IMR-90 (cell line): Measurements from ENCODE around the gene BCL2L13. TPM values are rescaled to one million over a fixed set of nuclear protein-coding genes. Genes with fewer than 3 reads are reported as not detected.

ENCODE experiments used
- ATAC-seq: fragments of 200-7000 bp; cut with Tn5 transposase; 2 replicates; pipeline ENCODE4 v1.9.1; 2020; ENCODE audit warnings: low read depth, mild to moderate bottlenecking, moderate library complexity
- BruUV-seq: library from RNA; stranded (reverse); fragments of 400-500 nt; replicated peaks from 2 replicates; lab custom pipeline; 2021; lab: Mats Ljungman, UMichigan
- CTCF ChIA-PET: fragments of 300-600 bp; formaldehyde crosslinking; extraction: SDS; loops from one replicate; lab custom pipeline; 2021; ENCODE audit warnings: antibody characterized with exemption; lab: Yijun Ruan, JAX
- POLR2A ChIA-PET: fragments of 300-600 bp; sonication (Branson Sonifier 250); formaldehyde crosslinking; loops from one replicate; lab custom pipeline; 2022; ENCODE audit warnings: antibody characterized with exemption; ENCODE audit not compliant: unreplicated experiment; lab: Charles Lee
- DNase-seq: peaks from one replicate; pipeline ENCODE4 v3.0.0; 2013
- H2AFZ ChIP-seq: replicated peaks from 2 replicates; pipeline ENCODE3; 2013; ENCODE audit warnings: low read length, mild to moderate bottlenecking; ENCODE audit not compliant: poor library complexity
- H2AK5ac ChIP-seq: 2 replicates; pipeline ENCODE4 v1.6.1; 2013; ENCODE audit warnings: low read depth, low read length, inconsistent platforms
- H2AK9ac ChIP-seq: replicated peaks from 2 replicates; pipeline ENCODE3; 2013; ENCODE audit warnings: mild to moderate bottlenecking, low read depth, low read length, moderate library complexity; ENCODE audit not compliant: poor library complexity
- H2BK120ac ChIP-seq: 2 replicates; pipeline ENCODE4 v1.6.1; 2013; ENCODE audit warnings: low read depth, low read length, inconsistent platforms
- H2BK15ac ChIP-seq: 3 replicates; pipeline ENCODE4 v1.6.1; 2013; ENCODE audit warnings: low read depth, low read length, inconsistent platforms
- H2BK20ac ChIP-seq: 2 replicates; pipeline ENCODE4 v1.6.1; 2013; ENCODE audit warnings: low read depth, mild to moderate bottlenecking, inconsistent platforms, low read length, moderate library complexity
- H2BK5ac ChIP-seq: 2 replicates; pipeline ENCODE4 v1.6.1; 2013; ENCODE audit warnings: mild to moderate bottlenecking, low read depth, low read length, inconsistent platforms; ENCODE audit not compliant: poor library complexity, severe bottlenecking
- H3K14ac ChIP-seq: replicated peaks from 2 replicates; pipeline ENCODE4 v1.6.1; 2013; ENCODE audit warnings: low read depth, low read length, inconsistent platforms
- H3K18ac ChIP-seq: 2 replicates; pipeline ENCODE4 v1.6.1; 2013; ENCODE audit warnings: low read depth, low read length, control low read depth
- H3K23ac ChIP-seq: 2 replicates; pipeline ENCODE4 v1.6.1; 2013; ENCODE audit warnings: low read depth, low read length, inconsistent platforms
- H3K27ac ChIP-seq: 2 replicates; pipeline ENCODE4 v1.5.1; 2013; ENCODE audit warnings: mild to moderate bottlenecking, control low read depth, low read length; ENCODE audit not compliant: insufficient read depth
- H3K27me3 ChIP-seq: 2 replicates; pipeline ENCODE4 v1.6.1; 2013; ENCODE audit warnings: low read length; ENCODE audit not compliant: control insufficient read depth, insufficient read depth
- H3K36me3 ChIP-seq: 2 replicates; pipeline ENCODE4 v1.6.1; 2013; ENCODE audit warnings: low read length, mixed read lengths; ENCODE audit not compliant: control insufficient read depth, insufficient read depth
- H3K4ac ChIP-seq: 2 replicates; pipeline ENCODE4 v1.6.1; 2013; ENCODE audit warnings: low read depth, low read length, inconsistent platforms
- H3K4me1 ChIP-seq: 2 replicates; pipeline ENCODE4 v1.6.1; 2013; ENCODE audit warnings: low read length, mixed read lengths; ENCODE audit not compliant: control insufficient read depth, insufficient read depth
- H3K4me2 ChIP-seq: 2 replicates; pipeline ENCODE4 v1.6.1; 2013; ENCODE audit warnings: low read depth, mild to moderate bottlenecking, control low read depth, low read length, moderate library complexity
- H3K4me3 ChIP-seq: 2 replicates; pipeline ENCODE4 v1.5.1; 2013; ENCODE audit warnings: low read depth, mild to moderate bottlenecking, control low read depth, low read length, moderate library complexity; ENCODE audit not compliant: insufficient read depth
- H3K56ac ChIP-seq: 2 replicates; pipeline ENCODE4 v1.6.1; 2013; ENCODE audit warnings: low read length, inconsistent platforms; ENCODE audit not compliant: insufficient read depth; ENCODE audit errors: extremely low read depth
- H3K79me1 ChIP-seq, 2 experiments: 2 replicates each; pipeline ENCODE4 v1.6.1; 2013; ENCODE audit warnings: low read length in 2 of 2, inconsistent platforms in 1 of 2, low read depth in 1 of 2
- H3K9ac ChIP-seq: 2 replicates; pipeline ENCODE4 v1.6.1; 2013; ENCODE audit warnings: low read depth, low read length, control low read depth
- H3K9me1 ChIP-seq: 2 replicates; pipeline ENCODE4 v1.6.1; 2013; ENCODE audit warnings: low read length, inconsistent platforms; ENCODE audit not compliant: insufficient read depth
- H3K9me3 ChIP-seq: 2 replicates; pipeline ENCODE4 v1.6.1; 2013; ENCODE audit warnings: low read length; ENCODE audit not compliant: control insufficient read depth, insufficient read depth
- H4K20me1 ChIP-seq: 2 replicates; pipeline ENCODE4 v1.6.1; 2013; ENCODE audit warnings: low read length, inconsistent platforms; ENCODE audit not compliant: insufficient read depth
- H4K5ac ChIP-seq: 2 replicates; pipeline ENCODE4 v1.6.1; 2013; ENCODE audit warnings: mild to moderate bottlenecking, low read depth, low read length, control low read depth
- H4K8ac ChIP-seq, 2 experiments: 2 replicates each; pipeline ENCODE4 v1.6.1; 2013; ENCODE audit warnings: low read depth in 2 of 2, low read length in 2 of 2, control low read depth in 1 of 2, inconsistent platforms in 1 of 2
- H4K91ac ChIP-seq: 2 replicates; pipeline ENCODE4 v1.6.1; 2013; ENCODE audit warnings: low read depth, low read length, inconsistent platforms; ENCODE audit not compliant: insufficient read depth
- BHLHE40 ChIP-seq: fragments of 150-350 bp; IDR thresholded peaks from 2 replicates; pipeline ENCODE4 v1.6.1; 2016; ENCODE audit warnings: mild to moderate bottlenecking, low read depth, low read length
- CEBPB ChIP-seq: IDR thresholded peaks from 2 replicates; pipeline ENCODE4 v1.6.1; 2012; ENCODE audit warnings: low read depth, low read length, improper control_type of control experiment
- CHD1 ChIP-seq: IDR thresholded peaks from 2 replicates; pipeline ENCODE4 v1.6.1; 2012; ENCODE audit warnings: low read depth, low read length, improper control_type of control experiment
- CTCF ChIP-seq: conservative IDR thresholded peaks from 2 replicates; pipeline ENCODE4 v1.5.1; 2012; ENCODE audit warnings: mild to moderate bottlenecking, low read depth, low read length, improper control_type of control experiment
- ELK1 ChIP-seq: fragments of 150-350 bp; IDR thresholded peaks from 2 replicates; pipeline ENCODE4 v1.6.1; 2016; ENCODE audit warnings: low read depth, mild to moderate bottlenecking, low read length, moderate library complexity, borderline replicate concordance
- FOS ChIP-seq: fragments of 150-350 bp; IDR thresholded peaks from 2 replicates; pipeline ENCODE4 v1.6.1; 2016; ENCODE audit warnings: low read depth, low read length
- MAFK ChIP-seq: IDR thresholded peaks from 2 replicates; pipeline ENCODE4 v1.6.1; 2012; ENCODE audit warnings: low read depth, low read length, improper control_type of control experiment
- MAZ ChIP-seq: IDR thresholded peaks from 2 replicates; pipeline ENCODE4 v1.6.1; 2012; ENCODE audit warnings: low read depth, mild to moderate bottlenecking, low read length, improper control_type of control experiment, moderate library complexity, borderline replicate concordance
- MXI1 ChIP-seq: IDR thresholded peaks from 2 replicates; pipeline ENCODE4 v1.6.1; 2012; ENCODE audit warnings: low read depth, mild to moderate bottlenecking, low read length, moderate library complexity, borderline replicate concordance
- NFE2L2 ChIP-seq: fragments of 150-350 bp; IDR thresholded peaks from 2 replicates; pipeline ENCODE4 v1.6.1; 2016; ENCODE audit warnings: low read depth, mild to moderate bottlenecking, low read length
- POLR2A ChIP-seq: IDR thresholded peaks from 2 replicates; pipeline ENCODE4 v1.6.1; 2012; ENCODE audit warnings: mild to moderate bottlenecking, low read depth, low read length
- RAD21 ChIP-seq: IDR thresholded peaks from 2 replicates; pipeline ENCODE4 v1.6.1; 2012; ENCODE audit warnings: low read length, improper control_type of control experiment
- SMC3 ChIP-seq: fragments of 150-350 bp; IDR thresholded peaks from 2 replicates; pipeline ENCODE4 v1.6.1; 2016; ENCODE audit warnings: low read depth, mild to moderate bottlenecking, antibody characterized with exemption, low read length, moderate library complexity
- USF2 ChIP-seq: fragments of 150-350 bp; IDR thresholded peaks from 2 replicates; pipeline ENCODE4 v1.6.1; 2017; ENCODE audit warnings: mild to moderate bottlenecking, antibody characterized with exemption, low read length, low read depth
- WGBS, 2 experiments: methylation state at CpG; one replicate each; pipeline versions ENCODE4 v1.1.5 to v1.1.7; 2013; ENCODE audit warnings: missing lambda C conversion rate in 2 of 2; ENCODE audit not compliant: insufficient read length in 1 of 2; ENCODE audit errors: extremely low coverage in 2 of 2; 5-methylcytosine and 5-hydroxymethylcytosine counted together
- dilution Hi-C: fragments of 300-500 bp; cut with HindIII; formaldehyde crosslinking; loops from one replicate; pipeline ENCODE4 v1.14.3; 2018; ENCODE audit warnings: low sequenced_read_pairs; ENCODE audit not compliant: unreplicated experiment
- in situ Hi-C: fragments of 300-500 bp; cut with MboI; formaldehyde crosslinking; loops from 3 replicates; pipeline ENCODE4 v1.14.3; 2019; ENCODE audit warnings: low sequenced_read_pairs, inconsistent platforms, mixed read lengths
- intact Hi-C: fragments of 100-400 bp; cut with micrococcal nuclease; formaldehyde crosslinking; loops from 2 replicates; pipeline ENCODE4 v1.10.0; 2022
- polyA plus RNA-seq, 3 experiments: library from polyadenylated mRNA; depleted of rRNA; stranded (reverse); fragments of >200 nt; gene quantifications; 2 replicates each; pipeline ENCODE4 v1.2.3, GENCODE V29; 2012; ENCODE audit warnings: low replicate concordance in 1 of 3
- total RNA-seq: library from RNA; depleted of rRNA; stranded (reverse); fragments of >200 nt; gene quantifications from 2 replicates; pipeline ENCODE4 v1.2.3, GENCODE V29; 2012

Gene BCL2L13
- total and polyA plus RNA-seq, 2 of the 4 experiments (the other 2 are of a cell fraction): 42.6 to 86.7 TPM

GRCh38 chr22:17767233-17768065 is 128.9 kb downstream of the BCL2L13 start:
- 96% methylated on average over 8 of the region's 14 CpGs; no CpG with 5 or more reads in 1 of the 2 experiments for WGBS, 2 experiments
- DNase-seq: no peak
- no peak overlapping the region for H2AK9ac ChIP-seq
- BruUV-seq: no TSS peak
- H2BK15ac ChIP-seq: no peak overlapping the region
- H3K56ac ChIP-seq: no peak overlapping the region
- H2AFZ ChIP-seq: no peak overlapping the region
- H3K4me3 ChIP-seq: no peak overlapping the region
- H4K5ac ChIP-seq: no peak overlapping the region
- H2AK5ac ChIP-seq: no peak overlapping the region
- H4K91ac ChIP-seq: no peak overlapping the region
- H3K79me1 ChIP-seq: peaks cover 20 to 55% of the 10 kb centered on the region in 2 experiments
- H2BK120ac ChIP-seq: no peak overlapping the region
- intact Hi-C loops: no loop called here
- H2BK20ac ChIP-seq: no peak overlapping the region
- H2BK5ac ChIP-seq: no peak overlapping the region
- ChIA-PET CTCF (no interaction called here), POLR2A (no interaction called here)
- H3K4ac ChIP-seq: no peak overlapping the region
- H3K9ac ChIP-seq: no peak overlapping the region
- peaks cover 8% of the 10 kb centered on the region for H3K4me1 ChIP-seq
- H3K4me2 ChIP-seq: no peak overlapping the region
- H3K14ac ChIP-seq: no peak overlapping the region
- H3K27me3 ChIP-seq: no peaks in the 10 kb centered on the region
- no peaks in the 10 kb centered on the region for H3K36me3 ChIP-seq
- no peak for TF ChIP-seq BHLHE40
- TF ChIP-seq FOS: no peak
- no peak for TF ChIP-seq CTCF
- TF ChIP-seq MXI1: no peak
- TF ChIP-seq SMC3: no peak
- TF ChIP-seq USF2: no peak
- no peak for TF ChIP-seq ELK1
- TF ChIP-seq POLR2A: no peak
- TF ChIP-seq MAFK: no peak
- no peak for TF ChIP-seq MAZ
- no peak for TF ChIP-seq RAD21
- TF ChIP-seq NFE2L2: no peak
- TF ChIP-seq CEBPB: no peak
- TF ChIP-seq CHD1: no peak
- H3K27ac ChIP-seq: no peak overlapping the region
- H3K23ac ChIP-seq: no peak overlapping the region
- H4K20me1 ChIP-seq: peaks cover 58% of the 10 kb centered on the region
- in situ Hi-C loops: no loop called here
- no peak for ATAC-seq
- H3K9me3 ChIP-seq: no peaks in the 10 kb centered on the region
- H4K8ac ChIP-seq: no peak overlapping the region
- dilution Hi-C loops: no loop called here
- peaks cover 13% of the 10 kb centered on the region; the same call in 1 of the 2 replicates for H3K9me1 ChIP-seq
- no peak overlapping the region for H3K18ac ChIP-seq
